ENCODE measurements around the gene EPHB1. TPM values are rescaled to one million over a fixed set of nuclear protein-coding genes. Genes with fewer than 3 reads are reported as not detected.

The EPHB1 gene
- total and polyA plus RNA-seq, 2 experiments from 2014 or later, result 0.43 to 0.81 TPM

- 88% methylated on average over 4 of the region's 4 CpGs for WGBS, 2 experiments (ENCODE audit: low coverage in 1 of 2, low lambda C conversion rate in 2 of 2, missing lambda C conversion rate in 2 of 2)
- Histone ChIP-seq H3K9me2 (ENCODE audit: insufficient read depth) (no peaks in the 10 kb centered on the region), H3K4me2 (ENCODE audit: unreplicated experiment) (no peak overlapping the region), H3K4me3 (no peak overlapping the region), H3K27ac (no peak overlapping the region), H3K9ac (no peak overlapping the region), H3K36me3 (ENCODE audit: low read depth) (no peaks in the 10 kb centered on the region), H3F3A (ENCODE audit: insufficient read depth) (no peaks in the 10 kb centered on the region), H3K27me3 (replicated peaks; ENCODE audit: insufficient read depth) (no peaks in the 10 kb centered on the region), H2AFZ (no peak overlapping the region), H3K79me2 (ENCODE audit: insufficient read depth) (no peaks in the 10 kb centered on the region), H3K9me3 (ENCODE audit: low read depth) (no peaks in the 10 kb centered on the region), H4K20me1 (ENCODE audit: insufficient read depth) (no peaks in the 10 kb centered on the region), H3K4me1 (ENCODE audit: insufficient read depth) (no peaks in the 10 kb centered on the region)
- in situ Hi-C loops (cut with MboI), result no loop called here
- no peak for DNase-seq
- TF ChIP-seq EZH2 (IDR thresholded peaks at IDR 0.05; ENCODE audit: insufficient read depth, poor library complexity, severe bottlenecking) (no peak), EZH2phosphoT487 (IDR thresholded peaks at IDR 0.05; ENCODE audit: insufficient read depth, low read depth) (no peak)
Measured at GRCh38 chr3:134822090-134822489, 27.0 kb downstream of the EPHB1 start.

DNA sequence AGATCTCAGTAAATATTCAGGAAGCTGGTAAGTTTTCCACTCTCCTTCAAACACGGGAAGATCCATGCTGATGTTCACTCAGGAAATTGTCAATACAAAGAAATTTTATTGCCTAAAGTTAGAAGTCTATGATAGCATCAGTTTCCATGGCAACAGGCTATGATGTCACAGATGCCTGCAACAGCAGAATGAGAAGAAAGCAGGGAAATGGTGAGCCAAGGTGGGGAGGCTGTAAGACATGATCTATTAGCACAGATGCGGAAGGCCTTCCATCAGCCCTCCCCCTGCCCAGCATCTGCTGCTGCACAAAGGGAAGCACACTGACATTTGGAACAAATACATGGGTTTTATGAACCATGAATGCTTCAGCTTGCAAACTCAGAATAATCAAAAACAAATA lies 28.6 kb downstream of the EPHB1 start:
- no peak overlapping the region for H3K27ac ChIP-seq
- in situ Hi-C loops (cut with MboI), result no loop called here
- H3K4me3 ChIP-seq, result no peak overlapping the region
- WGBS, 2 experiments (ENCODE audit: low coverage in 1 of 2, low lambda C conversion rate in 2 of 2, missing lambda C conversion rate in 2 of 2), result 80 to 84% methylated on average over 2 of the region's 2 CpGs
- TF ChIP-seq EZH2phosphoT487 (IDR thresholded peaks at IDR 0.05; ENCODE audit: insufficient read depth, low read depth), result no peak
- no peak for TF ChIP-seq EZH2 (IDR thresholded peaks at IDR 0.05; ENCODE audit: insufficient read depth, poor library complexity, severe bottlenecking)
- no peak overlapping the region for H2AFZ ChIP-seq
- no peaks in the 10 kb centered on the region for H3K9me2 ChIP-seq (ENCODE audit: insufficient read depth)
- H3K9ac ChIP-seq, result no peak overlapping the region
- H3K4me1 ChIP-seq (ENCODE audit: insufficient read depth), result no peaks in the 10 kb centered on the region
- no peaks in the 10 kb centered on the region for H3K79me2 ChIP-seq (ENCODE audit: insufficient read depth)
- no peaks in the 10 kb centered on the region for H3K27me3 ChIP-seq (replicated peaks; ENCODE audit: insufficient read depth)
- H3K36me3 ChIP-seq (ENCODE audit: low read depth), result no peaks in the 10 kb centered on the region
- H3K4me2 ChIP-seq (ENCODE audit: unreplicated experiment), result no peak overlapping the region
- H4K20me1 ChIP-seq (ENCODE audit: insufficient read depth), result no peaks in the 10 kb centered on the region
- DNase-seq, result no peak
- no peaks in the 10 kb centered on the region for H3F3A ChIP-seq (ENCODE audit: insufficient read depth)
- H3K9me3 ChIP-seq (ENCODE audit: low read depth), result no peaks in the 10 kb centered on the region

- Histone ChIP-seq H3K4me1 (ENCODE audit: insufficient read depth) (no peaks in the 10 kb centered on the region), H3K9me2 (ENCODE audit: insufficient read depth) (no peaks in the 10 kb centered on the region), H3K4me3 (no peak overlapping the region), H4K20me1 (ENCODE audit: insufficient read depth) (no peaks in the 10 kb centered on the region), H3K9me3 (ENCODE audit: low read depth) (no peaks in the 10 kb centered on the region), H3K36me3 (ENCODE audit: low read depth) (no peaks in the 10 kb centered on the region), H3K4me2 (ENCODE audit: unreplicated experiment) (no peak overlapping the region), H3K79me2 (ENCODE audit: insufficient read depth) (no peaks in the 10 kb centered on the region), H3K9ac (no peak overlapping the region), H3K27ac (no peak overlapping the region), H3K27me3 (replicated peaks; ENCODE audit: insufficient read depth) (no peaks in the 10 kb centered on the region), H2AFZ (no peak overlapping the region), H3F3A (ENCODE audit: insufficient read depth) (no peaks in the 10 kb centered on the region)
- TF ChIP-seq EZH2 (IDR thresholded peaks at IDR 0.05; ENCODE audit: insufficient read depth, poor library complexity, severe bottlenecking), result no peak
- no peak for TF ChIP-seq EZH2phosphoT487 (IDR thresholded peaks at IDR 0.05; ENCODE audit: insufficient read depth, low read depth)
- no peak for DNase-seq
- WGBS, 2 experiments (ENCODE audit: low coverage in 1 of 2, low lambda C conversion rate in 2 of 2, missing lambda C conversion rate in 2 of 2), result 95% methylated on average over 1 of the region's 1 CpG
- in situ Hi-C loops (cut with MboI), result no loop called here
Measured at GRCh38 chr3:134824791-134825190, 29.7 kb downstream of the EPHB1 start.

- no peak overlapping the region for H3K4me3 ChIP-seq
- no peaks in the 10 kb centered on the region for H3K79me2 ChIP-seq (ENCODE audit: insufficient read depth)
- WGBS, 2 experiments (ENCODE audit: low coverage in 1 of 2, low lambda C conversion rate in 2 of 2, missing lambda C conversion rate in 2 of 2), result 94 to 95% methylated on average over 6 of the region's 6 CpGs
- H4K20me1 ChIP-seq (ENCODE audit: insufficient read depth), result no peaks in the 10 kb centered on the region
- H3K4me1 ChIP-seq (ENCODE audit: insufficient read depth), result no peaks in the 10 kb centered on the region
- no peak overlapping the region for H3K4me2 ChIP-seq (ENCODE audit: unreplicated experiment)
- no peak overlapping the region for H2AFZ ChIP-seq
- no peaks in the 10 kb centered on the region for H3K9me3 ChIP-seq (ENCODE audit: low read depth)
- in situ Hi-C loops (cut with MboI), result no loop called here
- H3K9me2 ChIP-seq (ENCODE audit: insufficient read depth), result no peaks in the 10 kb centered on the region
- no peak overlapping the region for H3K9ac ChIP-seq
- H3F3A ChIP-seq (ENCODE audit: insufficient read depth), result no peaks in the 10 kb centered on the region
- TF ChIP-seq EZH2 (IDR thresholded peaks at IDR 0.05; ENCODE audit: insufficient read depth, poor library complexity, severe bottlenecking), result no peak
- no peak for TF ChIP-seq EZH2phosphoT487 (IDR thresholded peaks at IDR 0.05; ENCODE audit: insufficient read depth, low read depth)
- no peak overlapping the region for H3K27ac ChIP-seq
- H3K27me3 ChIP-seq (replicated peaks; ENCODE audit: insufficient read depth), result no peaks in the 10 kb centered on the region
- DNase-seq, result no peak
- H3K36me3 ChIP-seq (ENCODE audit: low read depth), result no peaks in the 10 kb centered on the region
Measured at GRCh38 chr3:134827213-134827612, 32.2 kb downstream of the EPHB1 start.

DNA sequence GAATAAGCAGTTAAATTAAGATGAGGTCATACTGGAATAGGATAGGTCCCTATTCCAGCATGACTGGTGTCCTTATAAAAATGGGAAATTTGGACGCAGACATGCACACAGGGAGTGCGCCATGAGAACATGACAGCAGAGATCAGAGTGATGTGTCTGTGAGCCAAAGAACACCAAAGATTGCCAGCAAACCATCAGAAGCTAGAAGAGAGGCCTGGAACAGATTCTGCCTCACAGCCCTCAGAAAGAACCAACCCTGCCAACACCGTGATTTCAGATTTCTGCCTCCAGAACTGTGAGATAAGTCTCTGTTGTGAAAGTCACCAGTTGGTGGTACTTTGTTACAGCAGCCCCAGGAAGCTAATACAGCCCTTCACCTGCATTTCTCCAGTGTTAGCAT lies 34.7 kb downstream of the EPHB1 start:
- Histone ChIP-seq H3F3A (ENCODE audit: insufficient read depth) (no peaks in the 10 kb centered on the region), H3K36me3 (ENCODE audit: low read depth) (no peaks in the 10 kb centered on the region), H2AFZ (no peak overlapping the region), H3K27ac (no peak overlapping the region), H3K9me3 (ENCODE audit: low read depth) (no peaks in the 10 kb centered on the region), H3K4me2 (ENCODE audit: unreplicated experiment) (no peak overlapping the region), H3K27me3 (replicated peaks; ENCODE audit: insufficient read depth) (no peaks in the 10 kb centered on the region), H3K9ac (no peak overlapping the region), H4K20me1 (ENCODE audit: insufficient read depth) (no peaks in the 10 kb centered on the region), H3K9me2 (ENCODE audit: insufficient read depth) (no peaks in the 10 kb centered on the region), H3K79me2 (ENCODE audit: insufficient read depth) (no peaks in the 10 kb centered on the region), H3K4me3 (no peak overlapping the region), H3K4me1 (ENCODE audit: insufficient read depth) (no peaks in the 10 kb centered on the region)
- WGBS, 2 experiments (ENCODE audit: low coverage in 1 of 2, low lambda C conversion rate in 2 of 2, missing lambda C conversion rate in 2 of 2), result 70 to 78% methylated on average over 3 of the region's 3 CpGs
- in situ Hi-C loops (cut with MboI), result no loop called here
- no peak for DNase-seq
- TF ChIP-seq EZH2phosphoT487 (IDR thresholded peaks at IDR 0.05; ENCODE audit: insufficient read depth, low read depth) (no peak), EZH2 (IDR thresholded peaks at IDR 0.05; ENCODE audit: insufficient read depth, poor library complexity, severe bottlenecking) (no peak)
